ENCODE results near the gene SAP25. TPM values are rescaled to one million over a fixed set of nuclear protein-coding genes. Genes with fewer than 3 reads are reported as not detected.

SAP25 gene
- total RNA-seq, 1 donor from 2014 or later, result not detected

GRCh38 chr7:100595188-100595587 is 21.5 kb upstream of the SAP25 start:
- Mint-ChIP-seq H3K36me3 (no peaks in the 10 kb centered on the region), H3K27ac (no peak overlapping the region), H3K4me1 (peaks cover 12% of the 10 kb centered on the region), H3K4me3 (no peak overlapping the region), H3K27me3 (ENCODE audit: insufficient read depth, low read depth) (peaks cover 9% of the 10 kb centered on the region), H3K9me3 (no peaks in the 10 kb centered on the region)
- no peaks in the 10 kb centered on the region for H4K20me1 ChIP-seq (ENCODE audit: low read depth)
- no peak overlapping the region for H3K27ac ChIP-seq
- no peaks in the 10 kb centered on the region for H3F3A ChIP-seq (ENCODE audit: low read depth)
- DNase-seq (ENCODE audit: low spot score), result no peak
- H3K4me1 ChIP-seq, result peaks cover under 1% of the 10 kb centered on the region
- H3K36me3 ChIP-seq, result no peaks in the 10 kb centered on the region
- no peak overlapping the region for H2AFZ ChIP-seq (replicated peaks)
- no peak for TF ChIP-seq EZH2 (IDR thresholded peaks at IDR 0.05)
- TF ChIP-seq CTCF (IDR thresholded peaks at IDR 0.05), result no peak
- no peak for TF ChIP-seq EZH2phosphoT487 (IDR thresholded peaks at IDR 0.05)
- H3K4me2 ChIP-seq, result no peak overlapping the region
- H3K4me3 ChIP-seq, result no peak overlapping the region
- no peaks in the 10 kb centered on the region for H3K9me3 ChIP-seq (ENCODE audit: low read depth)
- H3K27me3 ChIP-seq, result no peaks in the 10 kb centered on the region
- no peak overlapping the region for H3K9ac ChIP-seq
- no peaks in the 10 kb centered on the region for H3K79me2 ChIP-seq (ENCODE audit: low read depth)

GRCh38 chr7:100591596-100591995 is 17.9 kb upstream of the SAP25 start:
- Histone ChIP-seq H3F3A (ENCODE audit: low read depth) (peaks cover 17% of the 10 kb centered on the region), H3K4me3 (no peak overlapping the region), H3K36me3 (no peaks in the 10 kb centered on the region), H4K20me1 (ENCODE audit: low read depth) (no peaks in the 10 kb centered on the region), H2AFZ (replicated peaks) (no peak overlapping the region), H3K4me2 (no peak overlapping the region), H3K27ac (no peak overlapping the region), H3K9me3 (ENCODE audit: low read depth) (no peaks in the 10 kb centered on the region), H3K4me1 (peaks cover 20% of the 10 kb centered on the region), H3K27me3 (no peaks in the 10 kb centered on the region), H3K9ac (no peak overlapping the region), H3K79me2 (ENCODE audit: low read depth) (no peaks in the 10 kb centered on the region)
- H3K4me3 Mint-ChIP-seq, result no peak overlapping the region
- H3K4me1 Mint-ChIP-seq, result peaks cover 25% of the 10 kb centered on the region
- no peak for TF ChIP-seq CTCF (IDR thresholded peaks at IDR 0.05)
- no peaks in the 10 kb centered on the region for H3K9me3 Mint-ChIP-seq
- no peak overlapping the region for H3K27ac Mint-ChIP-seq
- peaks cover 12% of the 10 kb centered on the region for H3K27me3 Mint-ChIP-seq (ENCODE audit: insufficient read depth, low read depth)
- DNase-seq (ENCODE audit: low spot score), result no peak
- no peaks in the 10 kb centered on the region for H3K36me3 Mint-ChIP-seq

GRCh38 chr7:100590077-100590737 is 16.5 kb upstream of the SAP25 start:
- H3K27ac Mint-ChIP-seq, result no peak overlapping the region
- no peak overlapping the region for H3K4me3 ChIP-seq
- H3F3A ChIP-seq (ENCODE audit: low read depth), result peaks cover 23% of the 10 kb centered on the region
- peaks cover 30% of the 10 kb centered on the region for H3K4me1 Mint-ChIP-seq
- peak overlapping the region; percentile 8 for H3K4me3 Mint-ChIP-seq
- peak overlapping the region; percentile 55 for H3K4me2 ChIP-seq
- TF ChIP-seq CTCF (IDR thresholded peaks at IDR 0.05), result no peak
- no peak for TF ChIP-seq EZH2phosphoT487 (IDR thresholded peaks at IDR 0.05)
- no peak for TF ChIP-seq EZH2 (IDR thresholded peaks at IDR 0.05)
- H3K27ac ChIP-seq, result no peak overlapping the region
- no peaks in the 10 kb centered on the region for H3K9me3 ChIP-seq (ENCODE audit: low read depth)
- no peak overlapping the region for H2AFZ ChIP-seq (replicated peaks)
- H3K9me3 Mint-ChIP-seq, result no peaks in the 10 kb centered on the region
- H3K27me3 Mint-ChIP-seq (ENCODE audit: insufficient read depth, low read depth), result peaks cover 10% of the 10 kb centered on the region
- H3K27me3 ChIP-seq, result no peaks in the 10 kb centered on the region
- peaks cover 2% of the 10 kb centered on the region for H3K79me2 ChIP-seq (ENCODE audit: low read depth)
- no peak overlapping the region for H3K9ac ChIP-seq
- no peaks in the 10 kb centered on the region for H3K36me3 ChIP-seq
- H3K4me1 ChIP-seq, result peaks cover 20% of the 10 kb centered on the region
- no peaks in the 10 kb centered on the region for H3K36me3 Mint-ChIP-seq
- DNase-seq (ENCODE audit: low spot score), result no peak
- H4K20me1 ChIP-seq (ENCODE audit: low read depth), result peaks cover 6% of the 10 kb centered on the region

Measured in neural progenitor cell (in vitro differentiated cells).